ENCODE results near the gene NINJ2. TPM values are rescaled to one million over a fixed set of nuclear protein-coding genes. Genes with fewer than 3 reads are reported as not detected.

The NINJ2 gene
- total RNA-seq, 4 donors from 2014 or later = 8.6 to 28.9 (median 17.5) TPM

DNA sequence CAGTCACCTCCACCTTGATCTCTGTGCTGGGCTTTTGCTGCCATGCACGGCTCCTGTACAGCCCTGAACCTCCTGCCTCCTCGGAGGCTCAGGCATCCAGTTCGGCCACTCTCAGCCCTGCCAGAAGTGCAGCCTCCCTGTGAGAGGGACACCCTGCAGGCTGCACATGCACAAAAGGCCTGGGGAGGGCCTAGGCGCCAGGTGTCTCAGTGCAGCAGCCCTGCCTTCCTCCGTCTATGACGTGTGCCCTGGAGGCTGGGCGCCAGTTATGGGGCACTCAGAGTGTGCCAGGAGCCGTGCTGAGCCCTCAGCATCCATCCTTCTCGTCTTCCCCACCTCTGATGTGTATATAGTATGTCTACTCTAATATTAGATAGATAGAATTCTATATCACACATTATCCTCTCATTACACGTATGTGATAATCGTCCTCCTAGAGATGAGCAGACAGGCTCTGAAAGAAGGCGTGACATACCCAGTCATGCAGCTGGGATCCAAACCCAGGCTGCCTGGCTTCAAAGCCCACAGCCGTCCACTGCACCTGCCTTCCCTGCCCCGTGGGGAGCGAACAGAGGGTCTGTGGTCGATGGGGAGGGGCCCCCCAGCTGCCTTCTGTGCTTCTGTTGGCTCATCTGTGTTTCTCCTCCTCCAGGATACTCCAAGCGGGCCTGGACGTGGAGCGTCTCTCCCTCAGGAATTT, 102.4 kb downstream of the NINJ2 start:
- DNase-seq (ENCODE audit: low spot score) = no peak
- TF ChIP-seq CTCF (IDR thresholded peaks at IDR 0.05) = no peak

GRCh38 chr12:559906-560455, 103.3 kb downstream of the NINJ2 start:
- no peak for TF ChIP-seq CTCF (IDR thresholded peaks at IDR 0.05)
- no peak for DNase-seq (ENCODE audit: low spot score)
- ATAC-seq (ENCODE audit: low FRiP score) = no peak

More for the DNA sequence above, 102.4 kb downstream of the NINJ2 start:
- no peak for ATAC-seq (ENCODE audit: low FRiP score)

DNA sequence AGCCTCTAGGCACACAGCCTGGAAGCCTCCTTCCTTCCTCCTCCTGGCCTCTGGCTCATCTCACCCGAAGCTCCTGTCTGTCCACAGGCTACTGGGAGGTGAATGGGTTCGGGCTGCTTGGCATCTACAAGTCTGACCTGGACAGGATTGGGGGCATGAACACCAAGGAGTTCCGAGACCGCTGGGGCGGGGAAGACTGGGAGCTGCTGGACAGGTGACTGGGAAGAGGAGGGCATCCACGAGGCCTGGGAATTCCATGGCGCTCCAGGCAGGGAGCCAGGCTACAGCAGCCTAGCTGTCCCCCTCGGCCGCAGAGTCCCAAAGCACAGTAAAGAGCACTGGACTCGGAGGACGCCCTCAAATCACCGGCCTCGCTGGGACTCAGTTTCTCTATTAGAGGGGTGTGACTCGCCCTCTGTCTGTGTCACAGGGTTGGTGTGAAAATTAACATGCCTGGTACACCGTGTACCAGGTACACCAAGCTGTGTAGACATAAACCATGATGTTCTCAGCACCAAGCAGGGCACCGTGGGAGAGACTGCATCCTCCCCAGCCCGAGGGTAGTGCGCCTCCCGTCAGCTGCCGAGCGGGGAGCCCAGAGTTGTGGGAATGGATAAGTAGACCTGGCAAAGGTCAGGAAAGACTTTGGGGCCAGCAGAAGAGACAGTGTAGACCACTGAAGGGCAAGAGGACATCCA, 103.9 kb downstream of the NINJ2 start:
- no peak for TF ChIP-seq CTCF (IDR thresholded peaks at IDR 0.05)
- no peak for ATAC-seq (ENCODE audit: low FRiP score)

GRCh38 chr12:558580-558979, 104.7 kb downstream of the NINJ2 start:
- no peak for TF ChIP-seq CTCF (IDR thresholded peaks at IDR 0.05)
- DNase-seq (ENCODE audit: low spot score) (no peak), ATAC-seq (ENCODE audit: low FRiP score) (no peak)

More for the DNA sequence above, 103.9 kb downstream of the NINJ2 start:
- DNase-seq (ENCODE audit: low spot score) = no peak

DNA sequence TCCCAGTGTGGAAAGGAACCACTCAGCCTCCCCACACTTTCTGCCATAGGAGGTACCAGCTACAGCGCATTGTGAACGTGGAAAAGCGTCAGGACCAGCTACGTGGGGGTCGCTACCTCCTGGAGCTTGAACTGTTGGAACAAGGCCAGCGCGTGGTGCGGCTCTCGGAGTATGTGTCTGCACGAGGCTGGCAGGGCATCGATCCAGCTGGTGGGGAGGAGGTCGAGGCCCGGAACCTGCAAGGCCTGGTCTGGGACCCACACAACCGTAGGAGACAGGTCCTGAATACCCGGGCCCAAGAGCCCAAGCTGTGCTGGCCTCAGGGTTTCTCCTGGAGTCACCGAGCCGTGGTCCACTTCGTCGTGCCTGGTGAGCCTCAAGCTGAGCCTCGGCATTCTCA, 106.7 kb downstream of the NINJ2 start:
- no peak for DNase-seq (ENCODE audit: low spot score)
- ATAC-seq (ENCODE audit: low FRiP score) = no peak
- TF ChIP-seq CTCF (IDR thresholded peaks at IDR 0.05) = no peak

GRCh38 chr12:554001-554285, 109.3 kb downstream of the NINJ2 start:
- DNase-seq (ENCODE audit: low spot score) (no peak), ATAC-seq (ENCODE audit: low FRiP score) (no peak)
- no peak for TF ChIP-seq CTCF (IDR thresholded peaks at IDR 0.05)

Data from omental fat pad (tissue), 4 donors.